OCI-LY1 (cell line): ENCODE measurements around the gene CEND1.
A peak's percentile ranks its signal among the peaks of the same experiment; 100 is the strongest.

Experiments
- H2AFZ ChIP-seq: fragments of 200-600 bp; sonication (generic), shearing (Covaris generic); 2 replicates; pipeline ENCODE4 v1.6.0; 2014; ENCODE audit warnings: antibody characterized with exemption, mild to moderate bottlenecking, low read length
- H3F3A ChIP-seq: fragments of 200-600 bp; sonication (generic), shearing (Covaris generic); 2 replicates; pipeline ENCODE4 v1.6.0; 2014; ENCODE audit warnings: mild to moderate bottlenecking, antibody characterized with exemption, low read length, moderate library complexity; ENCODE audit not compliant: insufficient read depth
- H3K27ac ChIP-seq: fragments of 200-600 bp; sonication (generic); 2 replicates; pipeline ENCODE4 v1.5.1; 2014; ENCODE audit warnings: low read length, mixed run types, mild to moderate bottlenecking, low read depth; ENCODE audit not compliant: poor library complexity, severe bottlenecking
- H3K27me3 ChIP-seq: fragments of 200-600 bp; sonication (generic); 2 replicates; pipeline ENCODE4 v1.6.0; 2014; ENCODE audit warnings: antibody characterized with exemption, mild to moderate bottlenecking, low read length, moderate library complexity; ENCODE audit not compliant: insufficient read depth
- H3K36me3 ChIP-seq: fragments of 200-600 bp; sonication (generic); 2 replicates; pipeline ENCODE4 v1.6.1; 2014; ENCODE audit warnings: mild to moderate bottlenecking, antibody characterized with exemption, low read length, moderate library complexity, mixed read lengths; ENCODE audit not compliant: insufficient read depth
- H3K4me1 ChIP-seq: fragments of 200-600 bp; sonication (generic); 2 replicates; pipeline ENCODE4 v1.5.1; 2014; ENCODE audit warnings: mild to moderate bottlenecking, low read length, moderate library complexity; ENCODE audit not compliant: insufficient read depth, severe bottlenecking
- H3K4me2 ChIP-seq: fragments of 200-600 bp; sonication (generic), shearing (Covaris generic); 2 replicates; pipeline ENCODE4 v1.6.1; 2014; ENCODE audit warnings: low read length
- H3K4me3 ChIP-seq: fragments of 200-600 bp; sonication (generic); 2 replicates; pipeline ENCODE4 v1.5.1; 2014; ENCODE audit warnings: low read length, low read depth, mild to moderate bottlenecking, mixed read lengths; ENCODE audit not compliant: poor library complexity, severe bottlenecking
- H3K79me2 ChIP-seq: fragments of 200-600 bp; shearing (Covaris generic); 2 replicates; pipeline ENCODE4 v1.6.1; 2016; ENCODE audit warnings: mixed run types, low read length, mixed read lengths; ENCODE audit not compliant: insufficient read depth
- H3K9ac ChIP-seq: fragments of 200-600 bp; sonication (generic), shearing (Covaris generic); 2 replicates; pipeline ENCODE4 v1.6.1; 2014; ENCODE audit warnings: mild to moderate bottlenecking, low read length, mixed read lengths
- H3K9me2 ChIP-seq: fragments of 200-600 bp; sonication (generic), shearing (Covaris generic); 2 replicates; pipeline ENCODE4 v1.6.1; 2014; ENCODE audit warnings: low read depth, mild to moderate bottlenecking, low read length, mixed read lengths
- H3K9me3 ChIP-seq: fragments of 200-600 bp; shearing (Covaris generic); 2 replicates; pipeline ENCODE4 v1.6.1; 2014; ENCODE audit warnings: low read length, mixed read lengths
- H4K20me1 ChIP-seq: fragments of 200-600 bp; sonication (generic), shearing (Covaris generic); 2 replicates; pipeline ENCODE4 v1.6.0; 2016; ENCODE audit warnings: mild to moderate bottlenecking, low read length; ENCODE audit not compliant: insufficient read depth
- EZH2 ChIP-seq: fragments of 200-600 bp; sonication (generic), shearing (Covaris generic); IDR thresholded peaks from 2 replicates; pipeline ENCODE4 v1.8.0; 2017; ENCODE audit warnings: borderline replicate concordance, mixed run types, mild to moderate bottlenecking, antibody characterized with exemption, low read length, moderate library complexity, mixed read lengths
- TF ChIP-seq, protein P1 (sequence below): fragments of 200-600 bp; sonication (generic), shearing (Covaris generic); IDR thresholded peaks from 2 replicates; pipeline ENCODE4 v1.5.1; 2017; ENCODE audit warnings: mild to moderate bottlenecking, antibody characterized with exemption, low read length, moderate library complexity, mixed read lengths

Gene CEND1

DNA sequence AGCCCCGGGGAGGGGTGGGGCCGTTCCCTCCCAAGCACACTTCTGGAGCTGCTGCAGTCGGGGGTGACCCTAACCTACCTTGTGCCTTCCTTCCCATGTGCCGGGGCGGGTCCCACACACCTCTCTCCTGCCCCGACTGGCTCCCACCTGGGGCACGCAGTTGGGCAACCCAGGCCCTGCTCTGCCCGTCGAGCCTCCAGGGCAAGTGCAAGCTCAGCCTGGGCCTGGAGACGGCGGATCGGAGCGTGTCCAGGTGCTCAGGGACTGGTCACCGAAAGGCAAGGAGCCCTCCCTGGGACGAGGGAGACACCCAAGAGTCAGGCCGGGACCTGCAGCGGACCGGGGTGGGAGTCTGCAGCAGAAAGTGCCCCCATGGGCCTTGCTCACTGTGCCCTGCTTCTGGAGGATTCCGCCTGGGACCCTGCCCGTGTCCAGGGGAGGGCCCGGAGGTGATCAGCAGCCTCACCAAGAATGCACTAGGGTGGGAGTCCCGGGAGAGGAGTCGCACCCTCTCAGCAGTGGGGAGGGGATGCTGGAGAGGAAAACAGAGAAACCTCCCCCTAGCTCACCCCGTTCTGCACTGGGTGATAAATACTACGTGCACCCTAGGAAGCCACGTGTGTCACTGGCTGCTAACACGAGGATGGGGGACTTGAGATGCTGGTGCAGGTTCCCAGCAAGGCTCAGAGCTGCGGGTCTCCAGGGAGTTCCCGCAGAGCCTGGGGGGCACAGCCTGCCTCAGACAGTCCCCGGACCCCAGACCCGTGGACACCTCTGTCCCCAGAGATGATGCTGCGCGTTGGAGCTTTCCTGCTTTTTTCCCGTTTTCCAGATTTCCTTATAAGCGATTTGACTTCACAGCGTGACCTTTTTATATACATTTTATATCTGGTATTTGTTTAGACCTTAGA, 7.4 kb downstream of the CEND1 start:
- TF ChIP-seq, protein P1, sequence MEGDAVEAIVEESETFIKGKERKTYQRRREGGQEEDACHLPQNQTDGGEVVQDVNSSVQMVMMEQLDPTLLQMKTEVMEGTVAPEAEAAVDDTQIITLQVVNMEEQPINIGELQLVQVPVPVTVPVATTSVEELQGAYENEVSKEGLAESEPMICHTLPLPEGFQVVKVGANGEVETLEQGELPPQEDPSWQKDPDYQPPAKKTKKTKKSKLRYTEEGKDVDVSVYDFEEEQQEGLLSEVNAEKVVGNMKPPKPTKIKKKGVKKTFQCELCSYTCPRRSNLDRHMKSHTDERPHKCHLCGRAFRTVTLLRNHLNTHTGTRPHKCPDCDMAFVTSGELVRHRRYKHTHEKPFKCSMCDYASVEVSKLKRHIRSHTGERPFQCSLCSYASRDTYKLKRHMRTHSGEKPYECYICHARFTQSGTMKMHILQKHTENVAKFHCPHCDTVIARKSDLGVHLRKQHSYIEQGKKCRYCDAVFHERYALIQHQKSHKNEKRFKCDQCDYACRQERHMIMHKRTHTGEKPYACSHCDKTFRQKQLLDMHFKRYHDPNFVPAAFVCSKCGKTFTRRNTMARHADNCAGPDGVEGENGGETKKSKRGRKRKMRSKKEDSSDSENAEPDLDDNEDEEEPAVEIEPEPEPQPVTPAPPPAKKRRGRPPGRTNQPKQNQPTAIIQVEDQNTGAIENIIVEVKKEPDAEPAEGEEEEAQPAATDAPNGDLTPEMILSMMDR: no peak
- TF ChIP-seq EZH2: no peak
- H4K20me1 ChIP-seq: no peaks in the 10 kb centered on the region
- no peak overlapping the region for H3K9ac ChIP-seq
- no peak overlapping the region for H3K4me2 ChIP-seq
- H3K79me2 ChIP-seq: no peaks in the 10 kb centered on the region
- no peaks in the 10 kb centered on the region for H3K27me3 ChIP-seq
- peaks cover 30% of the 10 kb centered on the region for H3K4me1 ChIP-seq
- no peaks in the 10 kb centered on the region for H3K9me3 ChIP-seq
- H3K36me3 ChIP-seq: peaks cover 48% of the 10 kb centered on the region
- H3F3A ChIP-seq: no peaks in the 10 kb centered on the region
- H2AFZ ChIP-seq: no peak overlapping the region
- no peak overlapping the region for H3K4me3 ChIP-seq
- H3K9me2 ChIP-seq: no peaks in the 10 kb centered on the region
- H3K27ac ChIP-seq: no peak overlapping the region

DNA sequence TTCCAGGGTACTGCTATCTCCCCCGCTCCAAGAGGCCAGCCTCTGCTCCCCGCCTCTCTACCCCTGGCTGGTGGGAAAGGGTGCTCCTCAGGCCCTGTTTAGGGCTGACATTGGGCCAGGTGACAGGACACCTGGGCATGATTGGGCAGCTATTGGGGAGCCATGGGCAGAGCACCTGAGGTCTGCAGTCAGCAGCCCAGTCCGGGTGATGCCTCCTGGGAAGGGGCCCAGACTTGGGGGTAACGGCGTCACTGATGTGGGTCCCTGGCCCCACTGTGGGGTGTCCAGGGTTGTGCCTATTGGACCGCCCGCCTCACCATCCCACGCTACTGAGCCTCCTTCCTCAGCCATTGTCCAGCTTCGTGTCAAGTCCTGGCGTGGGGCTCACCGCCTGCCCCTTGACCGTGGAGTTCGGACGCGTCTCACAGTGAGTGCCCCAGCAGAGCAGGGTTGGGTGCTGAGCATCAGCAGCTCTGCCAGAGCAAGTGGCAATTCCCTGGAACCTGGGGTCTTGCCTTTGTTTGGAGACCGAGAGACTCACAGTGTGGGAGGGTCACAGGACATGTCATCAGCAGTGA, 9.8 kb downstream of the CEND1 start:
- Histone ChIP-seq H3K4me1 (peaks cover 42% of the 10 kb centered on the region), H3K9me2 (no peaks in the 10 kb centered on the region), H3K9ac (no peak overlapping the region), H3K27me3 (no peaks in the 10 kb centered on the region), H3K27ac (no peak overlapping the region), H3F3A (no peaks in the 10 kb centered on the region), H3K4me3 (no peak overlapping the region), H3K9me3 (no peaks in the 10 kb centered on the region), H4K20me1 (no peaks in the 10 kb centered on the region), H3K36me3 (peaks cover 50% of the 10 kb centered on the region), H3K4me2 (no peak overlapping the region), H3K79me2 (peaks cover 17% of the 10 kb centered on the region), H2AFZ (no peak overlapping the region)
- no peak for TF ChIP-seq EZH2
- TF ChIP-seq, protein P1: no peak

DNA sequence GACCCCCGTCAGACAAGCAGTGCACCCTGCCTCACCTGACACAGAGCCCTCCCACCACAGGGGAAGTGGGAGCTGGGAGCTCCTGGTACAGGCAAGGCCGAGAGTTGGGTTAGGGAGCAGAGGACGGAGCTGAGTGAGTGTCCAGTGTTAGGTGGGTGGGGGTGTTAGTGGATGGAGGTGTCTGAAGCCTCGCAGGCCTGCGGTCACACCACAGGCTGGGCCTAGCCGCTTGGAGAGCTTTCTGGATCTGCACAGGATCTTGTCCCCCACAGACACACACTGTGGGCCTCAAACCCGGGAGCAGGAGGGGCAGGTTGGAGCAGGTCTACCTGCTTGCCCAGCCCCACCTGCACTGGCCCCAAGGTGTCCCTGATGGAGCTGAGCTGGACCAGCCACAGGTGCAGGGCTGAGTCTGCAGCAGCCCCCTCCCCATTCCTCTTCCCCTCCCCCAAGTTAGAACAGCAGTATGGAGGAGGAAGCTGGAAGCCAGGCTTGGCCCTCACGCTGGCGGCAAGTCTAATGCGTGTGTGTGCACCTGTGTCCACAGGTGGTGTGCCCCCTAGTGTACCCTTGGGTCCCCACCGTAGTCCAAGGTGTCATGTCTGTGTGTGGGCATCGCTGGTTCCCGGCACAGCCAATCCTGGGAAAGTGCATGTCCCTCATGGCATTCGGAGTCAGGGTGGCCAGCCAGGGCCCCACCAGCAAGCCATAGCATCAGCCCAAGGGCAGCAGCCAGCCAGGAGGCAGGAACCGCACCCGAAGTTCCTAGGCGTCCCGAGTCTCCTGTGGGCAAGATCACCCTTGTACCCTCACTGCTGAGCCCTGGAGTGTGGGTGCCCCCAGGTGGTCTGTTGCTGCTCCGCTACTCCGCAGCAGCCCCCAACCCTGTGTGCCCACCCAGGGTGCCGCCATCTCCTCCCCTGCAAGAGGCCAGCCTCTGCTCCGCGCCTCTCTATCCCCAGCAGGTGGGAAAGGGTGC, 10.6 kb downstream of the CEND1 start:
- Histone ChIP-seq H3K4me1 (peaks cover 44% of the 10 kb centered on the region), H3K27me3 (no peaks in the 10 kb centered on the region), H3K79me2 (peaks cover 19% of the 10 kb centered on the region), H2AFZ (no peak overlapping the region), H3K9me3 (no peaks in the 10 kb centered on the region), H3K4me3 (no peak overlapping the region), H3K9me2 (no peaks in the 10 kb centered on the region), H3K4me2 (peak overlapping the region; percentile 33; the same call in 1 of the 2 replicates), H4K20me1 (no peaks in the 10 kb centered on the region), H3K9ac (no peak overlapping the region; the same call in 1 of the 2 replicates), H3K36me3 (peaks cover 47% of the 10 kb centered on the region), H3F3A (no peaks in the 10 kb centered on the region), H3K27ac (no peak overlapping the region)
- TF ChIP-seq, protein P1: peak; percentile 22; the same call in 1 of the 2 replicates
- TF ChIP-seq EZH2: no peak
